ENCODE measurements around the gene CRHR1.

Gene CRHR1

GRCh38 chr17:45759761-45760160 lies 24.4 kb upstream of the CRHR1 start:
- DNase-seq, result no peak

- no peak for DNase-seq
Observed at GRCh38 chr17:45761957-45762565, 22.1 kb upstream of the CRHR1 start.

- no peak for DNase-seq
Observed at GRCh38 chr17:45763182-45763581, 20.9 kb upstream of the CRHR1 start.

GRCh38 chr17:45764479-45764878 lies 19.6 kb upstream of the CRHR1 start:
- DNase-seq, result no peak

GRCh38 chr17:45768000-45768399 lies 16.1 kb upstream of the CRHR1 start:
- no peak for DNase-seq

GRCh38 chr17:45770632-45771270 lies 13.4 kb upstream of the CRHR1 start:
- DNase-seq, result no peak

GRCh38 chr17:45771271-45771959 lies 12.7 kb upstream of the CRHR1 start:
- DNase-seq, result no peak

GRCh38 chr17:45775148-45775547 lies 9.0 kb upstream of the CRHR1 start:
- no peak for DNase-seq

- DNase-seq, result no peak
Observed at GRCh38 chr17:45775576-45776011, 8.5 kb upstream of the CRHR1 start.

GRCh38 chr17:45776896-45777295 lies 7.2 kb upstream of the CRHR1 start:
- DNase-seq, result no peak

- DNase-seq, result no peak
Observed at GRCh38 chr17:45777388-45777787, 6.7 kb upstream of the CRHR1 start.

GRCh38 chr17:45780921-45781320 lies 3.2 kb upstream of the CRHR1 start:
- no peak for DNase-seq

- no peak for DNase-seq
Observed at GRCh38 chr17:45782889-45783592, 1.1 kb upstream of the CRHR1 start.

GRCh38 chr17:45783593-45784292 lies 377 bp upstream of the CRHR1 start:
- no peak for DNase-seq

- DNase-seq, result peak; percentile 27 to 49
Observed at GRCh38 chr17:45784741-45785479, 790 bp downstream of the CRHR1 start.

GRCh38 chr17:45785480-45786193 lies 1.5 kb downstream of the CRHR1 start:
- no peak for DNase-seq

- no peak for DNase-seq
Observed at GRCh38 chr17:45786349-45786748, 2.2 kb downstream of the CRHR1 start.

- no peak for DNase-seq
Observed at GRCh38 chr17:45787044-45787443, 2.9 kb downstream of the CRHR1 start.

- DNase-seq, result no peak
Observed at GRCh38 chr17:45787656-45788055, 3.5 kb downstream of the CRHR1 start.

GRCh38 chr17:45788057-45788456 lies 3.9 kb downstream of the CRHR1 start:
- DNase-seq, result no peak

- no peak for DNase-seq
Observed at GRCh38 chr17:45789874-45790273, 5.8 kb downstream of the CRHR1 start.
